DOHH2 (cell line): ENCODE results near the gene RPRD1A.

Source experiments
- H3F3A ChIP-seq: fragments of 200-600 bp; sonication (generic), shearing (Covaris generic); 2 replicates; pipeline ENCODE4 v1.6.0; 2016; ENCODE audit warnings: antibody characterized with exemption, mild to moderate bottlenecking; ENCODE audit not compliant: control insufficient read depth, insufficient read depth
- H3K27ac ChIP-seq: fragments of 200-600 bp; sonication (generic); 2 replicates; pipeline ENCODE4 v1.5.1; 2014; ENCODE audit warnings: low read depth, mild to moderate bottlenecking, low read length, moderate library complexity
- H3K27me3 ChIP-seq: fragments of 200-600 bp; sonication (generic); 2 replicates; pipeline ENCODE4 v1.6.1; 2014; ENCODE audit warnings: mild to moderate bottlenecking, low read length, mixed read lengths; ENCODE audit not compliant: control insufficient read depth
- H3K36me3 ChIP-seq: fragments of 200-600 bp; sonication (generic); 2 replicates; pipeline ENCODE4 v1.6.1; 2014; ENCODE audit warnings: mild to moderate bottlenecking, low read length, moderate library complexity, mixed read lengths; ENCODE audit not compliant: control insufficient read depth
- H3K4me1 ChIP-seq: fragments of 200-600 bp; sonication (generic); 2 replicates; pipeline ENCODE4 v1.6.1; 2014; ENCODE audit warnings: mild to moderate bottlenecking, low read length, mixed read lengths; ENCODE audit not compliant: control insufficient read depth
- H3K4me2 ChIP-seq: fragments of 200-600 bp; sonication (generic); 2 replicates; pipeline ENCODE4 v1.6.0; 2014; ENCODE audit warnings: mild to moderate bottlenecking, low read length, moderate library complexity
- H3K4me3 ChIP-seq: fragments of 200-600 bp; sonication (generic); 2 replicates; pipeline ENCODE4 v1.5.1; 2014; ENCODE audit warnings: mild to moderate bottlenecking, low read length, mixed read lengths
- H3K79me2 ChIP-seq: fragments of 200-600 bp; sonication (generic); 2 replicates; pipeline ENCODE4 v1.6.1; 2014; ENCODE audit warnings: mild to moderate bottlenecking, low read length, mixed read lengths; ENCODE audit not compliant: control insufficient read depth
- H3K9me2 ChIP-seq: fragments of 200-600 bp; sonication (generic); replicated peaks from 2 replicates; pipeline ENCODE4 v1.6.1; 2014; ENCODE audit warnings: mild to moderate bottlenecking, low read length, mixed read lengths; ENCODE audit not compliant: control insufficient read depth
- H3K9me3 ChIP-seq: fragments of 200-600 bp; sonication (generic); 2 replicates; pipeline ENCODE4 v1.6.1; 2014; ENCODE audit warnings: antibody characterized with exemption, low read length, mixed read lengths; ENCODE audit not compliant: control insufficient read depth, insufficient read depth
- H4K20me1 ChIP-seq: fragments of 200-600 bp; sonication (generic); 2 replicates; pipeline ENCODE4 v1.6.0; 2014; ENCODE audit warnings: low read depth, mild to moderate bottlenecking, antibody characterized with exemption, low read length, moderate library complexity; ENCODE audit not compliant: control insufficient read depth, insufficient read depth
- CTCF ChIP-seq: fragments of 200-600 bp; sonication (generic); IDR thresholded peaks from one replicate; pipeline ENCODE4 v1.5.1; 2014; ENCODE audit warnings: antibody characterized with exemption, mild to moderate bottlenecking, low read depth, low read length; ENCODE audit not compliant: poor library complexity, severe bottlenecking
- EZH2phosphoT487 ChIP-seq: fragments of 200-600 bp; sonication (generic); IDR thresholded peaks from 2 replicates; pipeline ENCODE4 v1.6.1; 2017; ENCODE audit warnings: borderline replicate concordance, mild to moderate bottlenecking, antibody characterized with exemption, low read length, moderate library complexity, mixed read lengths

RPRD1A gene

GRCh38 chr18:36015629-36016028 lies 51.7 kb downstream of the RPRD1A start:
- H3K9me2 ChIP-seq = no peaks in the 10 kb centered on the region
- H4K20me1 ChIP-seq = no peaks in the 10 kb centered on the region
- H3K4me2 ChIP-seq = peak overlapping the region; percentile 40
- no peak overlapping the region for H3K4me3 ChIP-seq
- H3F3A ChIP-seq = peaks cover 9% of the 10 kb centered on the region
- peaks cover 34% of the 10 kb centered on the region for H3K4me1 ChIP-seq
- no peak overlapping the region for H3K27ac ChIP-seq
- no peaks in the 10 kb centered on the region for H3K79me2 ChIP-seq
- H3K9me3 ChIP-seq = no peaks in the 10 kb centered on the region
- no peaks in the 10 kb centered on the region for H3K36me3 ChIP-seq
- no peaks in the 10 kb centered on the region for H3K27me3 ChIP-seq
- TF ChIP-seq CTCF = no peak
- no peak for TF ChIP-seq EZH2phosphoT487

GRCh38 chr18:36012891-36013290 lies 54.5 kb downstream of the RPRD1A start:
- Histone ChIP-seq H3K4me3 (no peak overlapping the region), H4K20me1 (no peaks in the 10 kb centered on the region), H3K27me3 (no peaks in the 10 kb centered on the region), H3K4me1 (peaks cover 25% of the 10 kb centered on the region), H3K9me3 (no peaks in the 10 kb centered on the region), H3F3A (peaks cover 4% of the 10 kb centered on the region), H3K36me3 (no peaks in the 10 kb centered on the region), H3K79me2 (no peaks in the 10 kb centered on the region), H3K4me2 (no peak overlapping the region), H3K27ac (no peak overlapping the region), H3K9me2 (no peaks in the 10 kb centered on the region)
- TF ChIP-seq CTCF (no peak), EZH2phosphoT487 (no peak)

GRCh38 chr18:36009214-36009613 lies 58.1 kb downstream of the RPRD1A start:
- H3K27me3 ChIP-seq = no peaks in the 10 kb centered on the region
- no peak overlapping the region for H3K4me3 ChIP-seq
- H3K9me2 ChIP-seq = no peaks in the 10 kb centered on the region
- TF ChIP-seq EZH2phosphoT487 = no peak
- TF ChIP-seq CTCF = no peak
- no peaks in the 10 kb centered on the region for H3K36me3 ChIP-seq
- no peaks in the 10 kb centered on the region for H3K79me2 ChIP-seq
- no peaks in the 10 kb centered on the region for H4K20me1 ChIP-seq
- H3K4me1 ChIP-seq = no peaks in the 10 kb centered on the region
- no peaks in the 10 kb centered on the region for H3K9me3 ChIP-seq
- H3K4me2 ChIP-seq = no peak overlapping the region
- no peaks in the 10 kb centered on the region for H3F3A ChIP-seq
- no peak overlapping the region for H3K27ac ChIP-seq

GRCh38 chr18:36006997-36007396 lies 60.4 kb downstream of the RPRD1A start:
- TF ChIP-seq CTCF (no peak), EZH2phosphoT487 (no peak)
- Histone ChIP-seq H3K4me3 (no peak overlapping the region), H3K27ac (no peak overlapping the region), H3K79me2 (no peaks in the 10 kb centered on the region), H3K36me3 (no peaks in the 10 kb centered on the region), H3K4me2 (no peak overlapping the region), H3K4me1 (no peaks in the 10 kb centered on the region), H3K9me3 (no peaks in the 10 kb centered on the region), H3K27me3 (no peaks in the 10 kb centered on the region), H3F3A (no peaks in the 10 kb centered on the region), H4K20me1 (no peaks in the 10 kb centered on the region), H3K9me2 (no peaks in the 10 kb centered on the region)
